Neutrophil (primary cell): ENCODE data around the gene CCDC57.

ENCODE experiments used
- H3K27ac ChIP-seq: fragments of 200-600 bp; sonication (generic); 2 replicates; pipeline ENCODE4 v1.5.1; 2016; ENCODE audit warnings: mild to moderate bottlenecking, moderate library complexity
- H3K27me3 ChIP-seq: fragments of 200-600 bp; sonication (generic); 2 replicates; pipeline ENCODE4 v1.6.0; 2016; ENCODE audit warnings: mild to moderate bottlenecking
- H3K36me3 ChIP-seq: fragments of 200-600 bp; sonication (generic); 2 replicates; pipeline ENCODE4 v1.5.1; 2017
- H3K4me1 ChIP-seq, 2 experiments: fragments of 200-600 bp in 1 of 2; sonication (generic) in 1 of 2; 1 replicate in 1 of 2; 2 replicates in 1 of 2; pipeline versions ENCODE4 v1.5.1 to v1.6.1; 2013 to 2016; ENCODE audit warnings: low read depth in 1 of 2, low read length in 1 of 2, mild to moderate bottlenecking in 1 of 2, moderate library complexity in 1 of 2; ENCODE audit not compliant: control insufficient read depth in 1 of 2, insufficient read depth in 1 of 2
- H3K4me3 ChIP-seq, 2 experiments: fragments of 200-600 bp in 1 of 2; sonication (generic) in 1 of 2; 1 replicate in 1 of 2; 2 replicates in 1 of 2; pipeline ENCODE4 v1.5.1; 2013 to 2016; ENCODE audit warnings: low read depth in 1 of 2, low read length in 1 of 2, mild to moderate bottlenecking in 1 of 2, moderate library complexity in 1 of 2
- H3K9me3 ChIP-seq: fragments of 200-600 bp; sonication (generic); 2 replicates; pipeline ENCODE4 v1.5.1; 2016
- CTCF ChIP-seq: fragments of 200-600 bp; sonication (generic); IDR thresholded peaks from 2 replicates; pipeline ENCODE4 v1.5.1; 2016; ENCODE audit warnings: antibody characterized with exemption

Gene CCDC57

GRCh38 chr17:82152114-82152513 lies 60.5 kb downstream of the CCDC57 start:
- no peak overlapping the region for H3K27ac ChIP-seq
- peaks cover 0 to 5% of the 10 kb centered on the region in 2 experiments for H3K4me1 ChIP-seq
- H3K27me3 ChIP-seq: no peaks in the 10 kb centered on the region
- peaks cover 12% of the 10 kb centered on the region for H3K36me3 ChIP-seq
- no peaks in the 10 kb centered on the region for H3K9me3 ChIP-seq
- no peak overlapping the region for H3K4me3 ChIP-seq
- no peak for TF ChIP-seq CTCF

- Histone ChIP-seq H3K27ac (no peak overlapping the region), H3K9me3 (no peaks in the 10 kb centered on the region), H3K27me3 (no peaks in the 10 kb centered on the region), H3K4me1 (peaks cover 0 to 5% of the 10 kb centered on the region in 2 experiments), H3K36me3 (peaks cover 9% of the 10 kb centered on the region), H3K4me3 (no peak overlapping the region)
- TF ChIP-seq CTCF: no peak
Observed at GRCh38 chr17:82151106-82151957, 61.3 kb downstream of the CCDC57 start.

GRCh38 chr17:82149401-82150099 lies 63.1 kb downstream of the CCDC57 start:
- no peak overlapping the region for H3K4me3 ChIP-seq
- TF ChIP-seq CTCF: no peak
- H3K9me3 ChIP-seq: no peaks in the 10 kb centered on the region
- H3K4me1 ChIP-seq: peaks cover 0 to 5% of the 10 kb centered on the region in 2 experiments
- no peaks in the 10 kb centered on the region for H3K27me3 ChIP-seq
- H3K36me3 ChIP-seq: peaks cover 7% of the 10 kb centered on the region
- no peak overlapping the region for H3K27ac ChIP-seq

GRCh38 chr17:82148997-82149396 lies 63.6 kb downstream of the CCDC57 start:
- Histone ChIP-seq H3K4me1 (peaks cover 0 to 4% of the 10 kb centered on the region in 2 experiments), H3K4me3 (no peak overlapping the region), H3K27ac (no peak overlapping the region), H3K9me3 (no peaks in the 10 kb centered on the region), H3K27me3 (no peaks in the 10 kb centered on the region), H3K36me3 (peaks cover 7% of the 10 kb centered on the region)
- no peak for TF ChIP-seq CTCF

- Histone ChIP-seq H3K4me1 (no peaks in the 10 kb centered on the region), H3K9me3 (no peaks in the 10 kb centered on the region), H3K4me3 (no peak overlapping the region), H3K27ac (no peak overlapping the region), H3K36me3 (peaks cover 7% of the 10 kb centered on the region), H3K27me3 (no peaks in the 10 kb centered on the region)
- no peak for TF ChIP-seq CTCF
Observed at GRCh38 chr17:82148011-82148410, 64.6 kb downstream of the CCDC57 start.
